CD4-positive, alpha-beta memory T cell (primary cell): ENCODE results near the gene KCNN2. TPM values are rescaled to one million over a fixed set of nuclear protein-coding genes. Genes with fewer than 3 reads are reported as not detected.

ENCODE experiments used
- CTCF ChIA-PET: fragments of 350-600 bp; sonication (Branson Sonifier 250); formaldehyde crosslinking; loops from one replicate; lab custom pipeline; 2021; ENCODE audit warnings: inconsistent platforms; ENCODE audit not compliant: partially characterized antibody; lab: Charles Lee
- POLR2A ChIA-PET: fragments of 350-600 bp; sonication (Branson Sonifier 250); formaldehyde crosslinking; loops from one replicate; lab custom pipeline; 2021; ENCODE audit not compliant: partially characterized antibody; lab: Charles Lee
- DNase-seq, 5 donors: peaks; one replicate each; pipeline versions ENCODE4 v3.0.0 to v3.0.0-alpha.2; 2020 to 2022; ENCODE audit warnings: mixed read lengths in 1 of 5
- H3K27ac ChIP-seq: one replicate; pipeline ENCODE4 v1.7.0; 2013; ENCODE audit warnings: low read depth, low read length
- H3K27me3 ChIP-seq: 2 replicates; pipeline ENCODE4 v1.7.0; 2013; ENCODE audit warnings: mild to moderate bottlenecking, low read length, moderate library complexity; ENCODE audit not compliant: insufficient read depth
- H3K36me3 ChIP-seq: 2 replicates; pipeline ENCODE4 v1.7.0; 2013; ENCODE audit warnings: mild to moderate bottlenecking, low read length, moderate library complexity; ENCODE audit not compliant: insufficient read depth
- H3K4me1 ChIP-seq: 2 replicates; pipeline ENCODE4 v1.7.0; 2013; ENCODE audit warnings: mild to moderate bottlenecking, low read length, moderate library complexity; ENCODE audit not compliant: insufficient read depth
- H3K4me3 ChIP-seq, 2 donors: one replicate each; pipeline ENCODE4 v1.7.0; 2013; ENCODE audit warnings: low read length in 2 of 2, mild to moderate bottlenecking in 1 of 2
- H3K9me3 ChIP-seq, 2 donors: one replicate each; pipeline ENCODE4 v1.7.0; 2013; ENCODE audit warnings: low read length in 2 of 2, control low read depth in 1 of 2; ENCODE audit not compliant: control insufficient read depth in 1 of 2
- H3K27ac Mint-ChIP-seq, 7 donors: one replicate each; pipeline ENCODE4 v1.8.0; 2020 to 2021; ENCODE audit warnings: mixed read lengths in 7 of 7, mild to moderate bottlenecking in 6 of 7, inconsistent platforms in 3 of 7, moderate library complexity in 3 of 7
- H3K27me3 Mint-ChIP-seq, 2 donors: one replicate each; pipeline ENCODE4 v1.8.0; 2020 to 2021; ENCODE audit warnings: mixed read lengths in 2 of 2
- H3K36me3 Mint-ChIP-seq, 2 donors: one replicate each; pipeline ENCODE4 v1.8.0; 2020 to 2021; ENCODE audit warnings: mixed read lengths in 2 of 2, inconsistent platforms in 1 of 2, mild to moderate bottlenecking in 1 of 2
- H3K4me1 Mint-ChIP-seq, 4 donors: one replicate each; pipeline ENCODE4 v1.8.0; 2020 to 2021; ENCODE audit warnings: mixed read lengths in 4 of 4, mild to moderate bottlenecking in 1 of 4
- H3K4me3 Mint-ChIP-seq, 8 donors: one replicate each; pipeline ENCODE4 v1.8.0; 2020 to 2021; ENCODE audit warnings: mixed read lengths in 8 of 8, mild to moderate bottlenecking in 7 of 8, moderate library complexity in 6 of 8, inconsistent platforms in 3 of 8
- H3K9me3 Mint-ChIP-seq, 8 donors: one replicate each; pipeline ENCODE4 v1.8.0; 2020 to 2021; ENCODE audit warnings: mixed read lengths in 8 of 8, mild to moderate bottlenecking in 5 of 8, inconsistent platforms in 3 of 8, moderate library complexity in 1 of 8
- intact Hi-C: fragments of 100-400 bp; cut with micrococcal nuclease; formaldehyde crosslinking; loops from one replicate; pipeline ENCODE4 v1.15.1; 2023
- polyA plus RNA-seq, 2 donors: library from polyadenylated mRNA; unstranded; fragments of 300-500 nt; fragmentation: Illumina TruSeq; gene quantifications; one replicate each; pipeline ENCODE4 v1.2.3, GENCODE V29; 2021
- total RNA-seq, 2 experiments: library from RNA; stranded (reverse); gene quantifications; one replicate each; pipeline ENCODE4 v1.2.3, GENCODE V29; 2021

KCNN2 gene
- total and polyA plus RNA-seq, 4 experiments from 2014 or later = not detected

DNA sequence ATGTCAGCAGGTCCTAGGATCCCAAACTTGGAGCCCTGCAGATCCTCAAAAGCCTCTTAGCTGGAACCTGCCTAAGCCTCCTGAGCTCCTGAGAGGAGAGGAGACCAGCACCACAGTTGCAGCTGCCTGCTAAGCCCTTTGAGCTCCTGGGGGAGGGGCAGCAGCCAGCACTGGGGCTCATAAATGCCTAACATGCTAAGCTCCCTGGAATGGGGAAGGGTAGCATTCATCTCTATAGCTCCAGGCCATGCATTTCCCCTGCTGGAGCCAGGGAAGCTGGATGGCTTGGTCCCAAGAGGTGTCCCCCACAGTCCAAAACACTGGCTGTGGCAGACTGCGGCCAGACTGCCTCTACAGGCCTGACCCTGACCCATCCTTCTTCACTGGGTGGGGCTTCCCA, 182.7 kb downstream of the KCNN2 start:
- ChIA-PET POLR2A (no interaction called here), CTCF (no interaction called here)
- Mint-ChIP-seq H3K27me3 (no peaks in the 10 kb centered on the region), H3K36me3 (no peaks in the 10 kb centered on the region), H3K27ac (no peak overlapping the region), H3K4me3 (no peak overlapping the region), H3K4me1 (no peaks in the 10 kb centered on the region), H3K9me3 (peaks cover 0 to 21% (median 6%) of the 10 kb centered on the region in 8 donors)
- Histone ChIP-seq H3K27me3 (no peaks in the 10 kb centered on the region), H3K36me3 (no peaks in the 10 kb centered on the region), H3K4me3 (no peak overlapping the region), H3K4me1 (no peaks in the 10 kb centered on the region), H3K9me3 (no peaks in the 10 kb centered on the region), H3K27ac (no peak overlapping the region)
- no peak for DNase-seq
- intact Hi-C loops = no loop called here
